ENCODE data around the gene ENDOV.

ENDOV gene

DNA sequence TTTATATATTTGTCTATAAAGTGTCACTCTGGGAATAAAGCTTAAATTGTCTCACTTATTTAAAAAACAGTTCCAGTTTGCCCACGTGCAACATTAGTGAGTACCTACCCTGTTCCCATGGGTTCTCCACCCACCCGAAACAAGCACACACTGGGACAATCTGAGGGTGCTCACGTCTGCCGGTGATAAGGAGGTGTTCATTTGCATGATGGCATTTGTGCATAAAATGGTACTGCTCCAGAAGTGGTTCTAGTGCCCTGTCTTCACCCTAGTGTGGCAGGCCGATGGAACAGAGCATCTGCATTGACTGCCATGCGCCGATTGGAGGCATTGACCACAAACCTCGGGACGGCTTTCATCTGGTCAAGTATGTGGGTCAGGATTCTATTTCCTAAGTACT, 35.6 kb upstream of the ENDOV start:
- no peaks in the 10 kb centered on the region for H3K79me2 ChIP-seq (ENCODE audit: control insufficient read depth, insufficient read depth, low read length, unreplicated experiment)
- no peak overlapping the region for H3K27ac ChIP-seq (ENCODE audit: low read depth, low read length)
- peaks cover 61% of the 10 kb centered on the region for H3K36me3 ChIP-seq (ENCODE audit: insufficient read depth, low read length)
- H3K4me1 ChIP-seq (ENCODE audit: control insufficient read depth, insufficient read depth, low read length, unreplicated experiment), result no peaks in the 10 kb centered on the region
- H3K4me3 ChIP-seq (ENCODE audit: low read depth, low read length), result no peak overlapping the region
- no peaks in the 10 kb centered on the region for H3K27me3 ChIP-seq (ENCODE audit: insufficient read depth, low read length)
- no peak overlapping the region for H2AFZ ChIP-seq (ENCODE audit: low read length, unreplicated experiment)

DNA sequence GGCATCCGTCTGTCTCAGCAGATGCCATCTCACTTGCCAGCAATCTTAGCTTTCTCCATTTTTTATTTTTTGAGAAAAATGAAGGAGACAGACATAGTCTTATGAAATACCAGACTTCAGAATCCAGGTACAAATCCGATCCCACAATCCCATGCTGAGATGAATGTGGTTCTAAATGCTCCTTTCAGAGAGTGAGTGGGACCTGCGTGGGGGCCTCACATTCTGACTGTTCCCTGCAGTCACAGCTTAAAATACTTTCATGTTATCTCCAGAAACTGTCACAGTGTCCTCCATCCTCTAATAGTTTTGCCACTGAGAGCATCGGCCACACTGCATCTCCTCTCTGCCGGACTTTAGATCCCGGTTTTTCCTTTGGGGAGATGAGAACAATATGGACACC, 34.9 kb upstream of the ENDOV start:
- peaks cover 59% of the 10 kb centered on the region for H3K36me3 ChIP-seq (ENCODE audit: insufficient read depth, low read length)
- no peaks in the 10 kb centered on the region for H3K4me1 ChIP-seq (ENCODE audit: control insufficient read depth, insufficient read depth, low read length, unreplicated experiment)
- H3K27ac ChIP-seq (ENCODE audit: low read depth, low read length), result no peak overlapping the region
- no peak overlapping the region for H2AFZ ChIP-seq (ENCODE audit: low read length, unreplicated experiment)
- H3K79me2 ChIP-seq (ENCODE audit: control insufficient read depth, insufficient read depth, low read length, unreplicated experiment), result no peaks in the 10 kb centered on the region
- H3K4me3 ChIP-seq (ENCODE audit: low read depth, low read length), result no peak overlapping the region
- no peaks in the 10 kb centered on the region for H3K27me3 ChIP-seq (ENCODE audit: insufficient read depth, low read length)

- no peak overlapping the region for H2AFZ ChIP-seq (ENCODE audit: low read length, unreplicated experiment)
- H3K4me3 ChIP-seq (ENCODE audit: low read depth, low read length), result no peak overlapping the region
- H3K36me3 ChIP-seq (ENCODE audit: insufficient read depth, low read length), result peaks cover 63% of the 10 kb centered on the region
These were observed 34.4 kb upstream of the ENDOV start for GRCh38 chr17:80380555-80381002.

GRCh38 chr17:80381416-80381923, 33.5 kb upstream of the ENDOV start:
- Histone ChIP-seq H3K4me1 (ENCODE audit: control insufficient read depth, insufficient read depth, low read length, unreplicated experiment) (no peaks in the 10 kb centered on the region), H3K27me3 (ENCODE audit: insufficient read depth, low read length) (no peaks in the 10 kb centered on the region), H3K27ac (ENCODE audit: low read depth, low read length) (no peak overlapping the region), H3K36me3 (ENCODE audit: insufficient read depth, low read length) (peaks cover 56% of the 10 kb centered on the region), H2AFZ (ENCODE audit: low read length, unreplicated experiment) (no peak overlapping the region), H3K4me3 (ENCODE audit: low read depth, low read length) (no peak overlapping the region), H3K79me2 (ENCODE audit: control insufficient read depth, insufficient read depth, low read length, unreplicated experiment) (no peaks in the 10 kb centered on the region)

More at GRCh38 chr17:80380555-80381002, 34.4 kb upstream of the ENDOV start:
- no peaks in the 10 kb centered on the region for H3K4me1 ChIP-seq (ENCODE audit: control insufficient read depth, insufficient read depth, low read length, unreplicated experiment)
- no peak overlapping the region for H3K27ac ChIP-seq (ENCODE audit: low read depth, low read length)
- H3K79me2 ChIP-seq (ENCODE audit: control insufficient read depth, insufficient read depth, low read length, unreplicated experiment), result no peaks in the 10 kb centered on the region
- H3K27me3 ChIP-seq (ENCODE audit: insufficient read depth, low read length), result no peaks in the 10 kb centered on the region

DNA sequence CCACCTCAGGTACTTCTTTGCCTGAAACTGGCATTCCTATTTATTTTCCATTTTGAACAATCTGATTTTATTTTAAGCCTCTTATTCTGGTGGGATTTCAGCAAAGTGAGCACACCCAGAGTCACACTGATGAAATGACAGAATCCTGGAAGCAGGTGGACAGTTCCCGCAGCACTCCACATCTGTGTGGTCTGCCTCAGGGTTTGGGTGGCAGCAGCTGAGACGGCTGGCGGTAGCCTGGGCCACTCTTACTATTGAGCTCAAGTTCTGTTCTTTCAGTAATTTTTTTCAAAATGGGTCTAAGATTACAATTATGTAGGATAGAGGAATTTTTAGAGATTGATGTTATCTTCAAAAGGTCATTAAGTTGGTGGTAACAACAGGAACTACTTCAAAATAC, 32.5 kb upstream of the ENDOV start:
- no peak overlapping the region for H3K4me3 ChIP-seq (ENCODE audit: low read depth, low read length)
- H3K36me3 ChIP-seq (ENCODE audit: insufficient read depth, low read length), result peaks cover 53% of the 10 kb centered on the region
- H3K27ac ChIP-seq (ENCODE audit: low read depth, low read length), result no peak overlapping the region
- H3K79me2 ChIP-seq (ENCODE audit: control insufficient read depth, insufficient read depth, low read length, unreplicated experiment), result no peaks in the 10 kb centered on the region
- no peaks in the 10 kb centered on the region for H3K27me3 ChIP-seq (ENCODE audit: insufficient read depth, low read length)
- no peak overlapping the region for H2AFZ ChIP-seq (ENCODE audit: low read length, unreplicated experiment)
- no peaks in the 10 kb centered on the region for H3K4me1 ChIP-seq (ENCODE audit: control insufficient read depth, insufficient read depth, low read length, unreplicated experiment)

GRCh38 chr17:80382956-80383355, 32.0 kb upstream of the ENDOV start:
- Histone ChIP-seq H3K27me3 (ENCODE audit: insufficient read depth, low read length) (no peaks in the 10 kb centered on the region), H3K4me1 (ENCODE audit: control insufficient read depth, insufficient read depth, low read length, unreplicated experiment) (no peaks in the 10 kb centered on the region), H2AFZ (ENCODE audit: low read length, unreplicated experiment) (no peak overlapping the region), H3K27ac (ENCODE audit: low read depth, low read length) (no peak overlapping the region), H3K36me3 (ENCODE audit: insufficient read depth, low read length) (peaks cover 48% of the 10 kb centered on the region), H3K4me3 (ENCODE audit: low read depth, low read length) (no peak overlapping the region), H3K79me2 (ENCODE audit: control insufficient read depth, insufficient read depth, low read length, unreplicated experiment) (no peaks in the 10 kb centered on the region)

- Histone ChIP-seq H2AFZ (ENCODE audit: low read length, unreplicated experiment) (no peak overlapping the region), H3K4me1 (ENCODE audit: control insufficient read depth, insufficient read depth, low read length, unreplicated experiment) (no peaks in the 10 kb centered on the region), H3K36me3 (ENCODE audit: insufficient read depth, low read length) (peaks cover 46% of the 10 kb centered on the region), H3K27me3 (ENCODE audit: insufficient read depth, low read length) (no peaks in the 10 kb centered on the region), H3K27ac (ENCODE audit: low read depth, low read length) (no peak overlapping the region), H3K79me2 (ENCODE audit: control insufficient read depth, insufficient read depth, low read length, unreplicated experiment) (no peaks in the 10 kb centered on the region), H3K4me3 (ENCODE audit: low read depth, low read length) (no peak overlapping the region)
These were observed 30.6 kb upstream of the ENDOV start for GRCh38 chr17:80384078-80384960.

- Histone ChIP-seq H3K27me3 (ENCODE audit: insufficient read depth, low read length) (no peaks in the 10 kb centered on the region), H2AFZ (ENCODE audit: low read length, unreplicated experiment) (no peak overlapping the region), H3K36me3 (ENCODE audit: insufficient read depth, low read length) (peaks cover 50% of the 10 kb centered on the region), H3K4me1 (ENCODE audit: control insufficient read depth, insufficient read depth, low read length, unreplicated experiment) (no peaks in the 10 kb centered on the region), H3K79me2 (ENCODE audit: control insufficient read depth, insufficient read depth, low read length, unreplicated experiment) (no peaks in the 10 kb centered on the region), H3K4me3 (ENCODE audit: low read depth, low read length) (no peak overlapping the region), H3K27ac (ENCODE audit: low read depth, low read length) (no peak overlapping the region)
These were observed 29.9 kb upstream of the ENDOV start for GRCh38 chr17:80385046-80385445.

- Histone ChIP-seq H3K79me2 (ENCODE audit: control insufficient read depth, insufficient read depth, low read length, unreplicated experiment) (no peaks in the 10 kb centered on the region), H3K4me1 (ENCODE audit: control insufficient read depth, insufficient read depth, low read length, unreplicated experiment) (no peaks in the 10 kb centered on the region), H3K27ac (ENCODE audit: low read depth, low read length) (no peak overlapping the region), H2AFZ (ENCODE audit: low read length, unreplicated experiment) (no peak overlapping the region), H3K36me3 (ENCODE audit: insufficient read depth, low read length) (peaks cover 53% of the 10 kb centered on the region), H3K27me3 (ENCODE audit: insufficient read depth, low read length) (no peaks in the 10 kb centered on the region), H3K4me3 (ENCODE audit: low read depth, low read length) (no peak overlapping the region)
These were observed 28.6 kb upstream of the ENDOV start for GRCh38 chr17:80386341-80386740.

DNA sequence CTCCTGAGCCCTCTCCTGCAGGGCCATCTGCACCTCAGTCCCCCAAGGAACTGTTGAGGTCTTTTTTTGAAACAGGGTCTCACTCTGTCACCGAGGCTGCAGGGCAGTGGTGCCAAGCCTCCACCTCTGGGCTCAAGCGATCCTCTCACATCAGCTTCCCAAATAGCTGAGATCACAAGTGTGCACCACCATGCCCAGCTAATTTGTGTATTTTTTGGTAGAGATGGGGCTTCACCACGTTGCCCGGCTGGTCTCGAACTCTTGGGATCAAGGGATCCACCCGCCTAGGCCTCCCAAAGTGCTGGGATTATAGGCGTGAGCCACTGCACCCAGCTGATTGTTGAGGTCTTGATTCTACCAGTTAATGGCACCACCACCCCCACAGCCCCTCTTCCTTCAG, 27.9 kb upstream of the ENDOV start:
- Histone ChIP-seq H3K4me1 (ENCODE audit: control insufficient read depth, insufficient read depth, low read length, unreplicated experiment) (no peaks in the 10 kb centered on the region), H3K79me2 (ENCODE audit: control insufficient read depth, insufficient read depth, low read length, unreplicated experiment) (no peaks in the 10 kb centered on the region), H3K36me3 (ENCODE audit: insufficient read depth, low read length) (peaks cover 46% of the 10 kb centered on the region), H3K27ac (ENCODE audit: low read depth, low read length) (no peak overlapping the region), H3K27me3 (ENCODE audit: insufficient read depth, low read length) (no peaks in the 10 kb centered on the region), H2AFZ (ENCODE audit: low read length, unreplicated experiment) (no peak overlapping the region), H3K4me3 (ENCODE audit: low read depth, low read length) (no peak overlapping the region)

- Histone ChIP-seq H2AFZ (ENCODE audit: low read length, unreplicated experiment) (no peak overlapping the region), H3K4me1 (ENCODE audit: control insufficient read depth, insufficient read depth, low read length, unreplicated experiment) (no peaks in the 10 kb centered on the region), H3K27ac (ENCODE audit: low read depth, low read length) (no peak overlapping the region), H3K79me2 (ENCODE audit: control insufficient read depth, insufficient read depth, low read length, unreplicated experiment) (no peaks in the 10 kb centered on the region), H3K4me3 (ENCODE audit: low read depth, low read length) (no peak overlapping the region), H3K36me3 (ENCODE audit: insufficient read depth, low read length) (peaks cover 42% of the 10 kb centered on the region), H3K27me3 (ENCODE audit: insufficient read depth, low read length) (no peaks in the 10 kb centered on the region)
These were observed 26.8 kb upstream of the ENDOV start for GRCh38 chr17:80388175-80388574.
